HFF-Myc (cell line): Measurements from ENCODE around the gene RGS1.
"Not testable (repeated sequence)": the region's sequence is repeated elsewhere in the genome, so short reads cannot be mapped to it uniquely, and the experiment has no call there.

Experiments used
- DNase-seq: peaks from one replicate; pipeline ENCODE4 v3.0.0-alpha.2; 2011; ENCODE audit warnings: low read depth; ENCODE audit errors: extremely low read depth
- H3K4me3 ChIP-seq: replicated peaks from 2 replicates; pipeline ENCODE4 v1.5.1; 2011; ENCODE audit warnings: low read depth, mild to moderate bottlenecking, control low read depth, low read length
- TF ChIP-seq, protein P1 (sequence below): IDR thresholded peaks from 2 replicates; pipeline ENCODE4 v1.5.1; 2012; ENCODE audit warnings: mild to moderate bottlenecking, low read depth, low read length, control low read depth; ENCODE audit errors: missing control alignments

RGS1 gene, protein sequence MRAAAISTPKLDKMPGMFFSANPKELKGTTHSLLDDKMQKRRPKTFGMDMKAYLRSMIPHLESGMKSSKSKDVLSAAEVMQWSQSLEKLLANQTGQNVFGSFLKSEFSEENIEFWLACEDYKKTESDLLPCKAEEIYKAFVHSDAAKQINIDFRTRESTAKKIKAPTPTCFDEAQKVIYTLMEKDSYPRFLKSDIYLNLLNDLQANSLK

DNA sequence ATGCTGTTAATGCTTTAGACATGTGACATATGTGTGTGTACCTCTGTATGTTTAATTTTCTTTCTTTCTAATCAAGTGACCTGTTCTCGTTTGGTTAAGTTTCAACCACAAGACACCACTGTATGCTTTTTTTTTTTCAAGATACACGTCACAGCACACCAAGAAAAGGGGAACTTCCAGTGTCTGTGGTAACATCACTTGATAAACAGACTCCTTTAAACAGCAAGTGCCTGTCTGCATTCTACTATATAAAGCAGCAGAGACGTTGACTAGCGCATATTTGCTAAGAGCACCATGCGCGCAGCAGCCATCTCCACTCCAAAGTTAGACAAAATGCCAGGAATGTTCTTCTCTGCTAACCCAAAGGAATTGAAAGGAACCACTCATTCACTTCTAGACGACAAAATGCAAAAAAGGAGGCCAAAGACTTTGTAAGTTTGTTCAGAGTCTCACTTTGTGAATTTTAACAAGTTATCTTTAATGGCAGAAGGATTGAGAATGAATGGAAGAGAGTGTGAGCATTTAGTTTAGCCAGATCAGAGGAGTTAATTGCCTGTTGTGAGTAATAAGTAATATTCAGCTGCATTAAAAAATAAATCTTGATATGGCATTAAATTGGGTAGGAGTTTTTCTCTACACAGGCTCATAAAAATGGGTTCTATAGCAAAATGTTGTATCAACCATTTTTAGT, at the start of gene RGS1:
RGS1 (plus strand) TSS at position 275 of the 691 bp plus-strand sequence; CDS start at position 295, 20 bp downstream.
- TF ChIP-seq, protein P1, sequence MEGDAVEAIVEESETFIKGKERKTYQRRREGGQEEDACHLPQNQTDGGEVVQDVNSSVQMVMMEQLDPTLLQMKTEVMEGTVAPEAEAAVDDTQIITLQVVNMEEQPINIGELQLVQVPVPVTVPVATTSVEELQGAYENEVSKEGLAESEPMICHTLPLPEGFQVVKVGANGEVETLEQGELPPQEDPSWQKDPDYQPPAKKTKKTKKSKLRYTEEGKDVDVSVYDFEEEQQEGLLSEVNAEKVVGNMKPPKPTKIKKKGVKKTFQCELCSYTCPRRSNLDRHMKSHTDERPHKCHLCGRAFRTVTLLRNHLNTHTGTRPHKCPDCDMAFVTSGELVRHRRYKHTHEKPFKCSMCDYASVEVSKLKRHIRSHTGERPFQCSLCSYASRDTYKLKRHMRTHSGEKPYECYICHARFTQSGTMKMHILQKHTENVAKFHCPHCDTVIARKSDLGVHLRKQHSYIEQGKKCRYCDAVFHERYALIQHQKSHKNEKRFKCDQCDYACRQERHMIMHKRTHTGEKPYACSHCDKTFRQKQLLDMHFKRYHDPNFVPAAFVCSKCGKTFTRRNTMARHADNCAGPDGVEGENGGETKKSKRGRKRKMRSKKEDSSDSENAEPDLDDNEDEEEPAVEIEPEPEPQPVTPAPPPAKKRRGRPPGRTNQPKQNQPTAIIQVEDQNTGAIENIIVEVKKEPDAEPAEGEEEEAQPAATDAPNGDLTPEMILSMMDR = no peak
- no peak within 1 kb of the TSS for H3K4me3 ChIP-seq
- DNase-seq = no peak

DNA sequence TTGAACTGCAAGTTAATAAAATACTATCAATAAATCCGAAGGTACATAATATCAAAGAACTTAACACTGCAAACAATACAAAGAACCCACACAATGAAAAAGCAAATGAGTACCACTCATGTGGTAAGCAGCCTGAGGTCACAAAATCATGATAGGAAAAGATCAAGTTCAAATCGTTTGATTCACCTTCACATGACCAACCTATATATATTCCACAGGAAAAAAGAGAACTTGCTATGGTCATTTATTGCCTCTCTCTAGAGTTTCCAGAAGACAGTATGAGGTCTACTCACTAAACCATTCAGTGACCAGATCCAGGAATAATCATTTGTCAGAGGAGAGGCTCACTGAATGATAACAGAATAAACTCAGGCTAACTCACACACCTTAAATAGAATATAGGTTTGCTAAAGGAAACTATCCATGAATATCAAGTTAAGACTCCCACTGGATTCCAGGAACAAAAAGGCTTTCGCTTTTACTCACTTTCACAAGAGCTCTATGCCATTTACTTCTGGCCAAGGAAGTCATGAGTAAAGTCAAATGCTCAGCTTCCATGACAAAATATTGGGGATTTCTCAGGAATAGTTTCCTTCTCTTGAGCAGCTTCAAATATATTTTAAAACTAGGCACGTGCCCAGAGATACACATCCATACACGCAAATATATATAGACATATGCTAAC, 48.3 kb upstream of the RGS1 start:
- TF ChIP-seq, protein P1 = no peak
- DNase-seq = no peak
- no peak overlapping the region for H3K4me3 ChIP-seq

DNA sequence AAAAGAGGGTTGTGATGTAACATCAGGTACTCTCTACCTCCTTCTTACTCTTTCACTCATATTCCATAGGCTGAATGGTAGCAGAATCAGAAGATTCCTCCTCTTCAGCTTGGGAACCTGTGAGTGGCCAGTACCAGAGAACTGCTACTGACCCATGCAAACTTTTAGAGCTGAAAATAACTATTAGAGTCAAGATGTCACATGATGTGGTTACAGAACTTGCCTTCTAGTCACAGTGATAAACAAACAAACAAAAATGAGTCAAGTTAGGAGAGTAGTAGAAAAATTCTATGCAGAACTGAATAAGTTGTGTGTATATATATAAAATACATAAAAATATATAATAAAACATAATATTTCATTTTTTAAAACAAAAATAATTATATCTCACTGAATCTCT, 47.6 kb upstream of the RGS1 start:
- no peak for DNase-seq

DNA sequence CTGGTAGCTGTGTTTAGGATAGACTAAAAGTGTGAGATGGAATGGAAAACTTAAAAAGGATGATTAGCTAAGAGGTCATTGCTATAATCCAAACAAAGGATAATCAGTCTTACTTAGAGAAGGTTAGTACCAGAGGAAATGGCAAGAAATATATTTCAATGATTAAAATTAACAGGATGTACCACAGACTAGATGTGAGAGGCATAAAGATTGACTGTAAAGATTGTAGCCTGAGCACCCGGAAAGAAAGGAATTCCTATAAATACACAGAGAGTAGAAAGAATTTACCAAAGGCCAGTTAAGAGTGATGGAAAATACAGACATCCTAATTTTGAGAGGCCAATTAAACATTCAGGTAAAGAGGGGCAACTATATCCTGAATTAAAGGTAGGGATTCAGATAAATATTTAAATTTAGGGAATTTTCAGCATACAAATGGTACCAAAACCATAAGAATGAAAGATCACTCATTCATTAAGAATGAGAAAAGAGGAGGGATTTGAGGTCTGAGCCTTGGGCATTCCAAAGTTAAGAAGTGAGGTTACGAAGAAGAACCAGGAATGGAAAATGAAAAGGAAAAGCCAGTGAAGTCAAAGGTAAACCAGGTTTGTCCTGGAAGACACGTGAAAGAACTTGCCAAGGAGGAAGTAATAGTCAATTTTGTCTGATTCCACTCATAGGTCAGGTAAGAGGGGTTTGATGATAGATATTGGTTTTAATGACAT, 46.4 kb upstream of the RGS1 start:
- H3K4me3 ChIP-seq = no peak overlapping the region
- TF ChIP-seq, protein P1 = no peak
- DNase-seq = no peak

More for the DNA sequence above, 47.6 kb upstream of the RGS1 start:
- no peak overlapping the region for H3K4me3 ChIP-seq
- TF ChIP-seq, protein P1 = no peak

DNA sequence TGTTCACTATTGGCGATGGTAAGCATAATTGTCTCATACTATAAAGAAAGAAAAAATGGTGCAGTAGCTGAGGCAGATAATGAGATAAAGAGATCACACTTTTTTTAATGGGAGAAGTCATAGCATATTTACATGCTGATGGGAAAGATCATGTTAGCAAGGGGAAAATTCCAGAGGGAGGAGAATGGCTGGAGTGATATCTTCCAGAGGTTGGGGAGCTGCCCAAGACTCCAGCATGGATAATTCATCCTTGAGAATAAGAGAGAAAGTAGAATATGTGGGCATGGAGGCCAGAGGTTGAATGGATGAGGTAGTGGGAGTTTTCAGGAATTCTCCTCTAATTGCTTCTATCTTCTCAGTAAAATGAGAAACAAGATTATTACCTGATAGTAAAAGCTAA, 45.8 kb upstream of the RGS1 start:
- TF ChIP-seq, protein P1 = no peak
- no peak for DNase-seq
- H3K4me3 ChIP-seq = no peak overlapping the region

DNA sequence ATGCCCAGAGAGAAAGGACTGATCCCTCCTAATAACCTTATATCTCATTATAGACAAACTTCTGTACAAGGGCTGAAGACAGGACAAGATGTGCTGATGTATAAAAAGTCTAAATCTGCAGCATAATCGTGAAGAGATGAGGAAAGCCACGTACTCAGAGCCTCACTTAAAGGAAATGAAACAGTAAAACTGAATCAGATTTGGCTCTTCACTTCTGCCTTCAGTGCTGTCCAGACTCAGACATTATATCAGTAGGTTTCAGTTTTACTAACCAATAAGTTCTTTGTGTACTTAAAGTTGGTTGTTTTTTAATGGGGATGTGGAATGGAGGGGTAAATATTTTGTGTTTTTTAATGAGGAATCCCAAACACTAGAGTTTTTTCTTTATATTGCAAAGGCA, 45.3 kb upstream of the RGS1 start:
- H3K4me3 ChIP-seq = no peak overlapping the region
- DNase-seq = no peak
- TF ChIP-seq, protein P1 = no peak

DNA sequence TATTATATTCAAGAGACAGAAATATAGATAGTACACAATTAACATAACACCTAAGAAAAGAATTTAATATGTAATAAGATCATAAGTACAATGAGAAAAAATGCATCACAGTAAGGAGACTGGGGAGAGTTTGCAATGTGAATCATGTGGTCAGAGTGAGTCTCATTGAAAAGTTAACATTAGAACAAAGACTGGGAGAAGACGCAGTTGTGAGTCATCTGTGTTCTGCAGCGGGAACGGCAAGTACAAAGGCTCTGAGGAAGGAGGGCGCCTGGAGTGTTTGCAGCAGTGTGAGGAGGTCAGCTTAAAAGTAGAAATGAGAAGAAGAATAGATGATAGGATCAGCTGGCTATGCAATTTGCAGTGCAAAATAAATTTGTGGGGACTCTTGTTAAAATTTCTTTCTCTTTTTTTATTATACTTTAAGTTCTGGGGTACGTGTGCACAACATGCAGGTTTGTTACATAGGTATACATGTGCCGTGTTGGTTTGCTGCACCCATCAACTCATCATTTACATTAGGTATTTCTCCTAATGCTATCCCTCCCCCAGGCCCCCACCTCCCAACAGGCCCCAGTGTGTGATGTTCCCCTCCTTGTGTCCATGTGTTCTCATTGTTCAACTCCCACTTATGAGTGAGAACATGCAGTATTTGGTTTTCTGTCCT, 44.4 kb upstream of the RGS1 start:
- peak; percentile 53 for DNase-seq
- H3K4me3 ChIP-seq = not testable (repeated sequence)
